ENCODE data around the gene WAC. TPM values are rescaled to one million over a fixed set of nuclear protein-coding genes. Genes with fewer than 3 reads are reported as not detected.

WAC gene
- polyA plus RNA-seq, 1 of the 3 experiments (the other 2 are of a cell fraction): 31.1 TPM

Small RNAs within 50 kb of the gene (small RNA-seq; reads per million reads assigned to genes)
- gene RNU4ATAC6P: 0 reads per million in 7 experiments
- gene RNU6-1067P: 0 to 1.0 (median 0) reads per million in 7 experiments

Other genes starting within 250 kb of the WAC start
- gene MPP7, start 230.1 kb upstream of the WAC start, polyA plus RNA-seq (2012; rRNA removed): 0.02 TPM in 1 of 2 replicates, not detected in the other
- 2.8 and 2.9 TPM in 2 replicates for gene BAMBI, start 144.4 kb downstream of the WAC start, polyA plus RNA-seq (2012; rRNA removed)

All from SK-N-SH (cell line).